SJSA1 (cell line): Measurements from ENCODE around the gene ABTB1. TPM values are rescaled to one million over a fixed set of nuclear protein-coding genes. Genes with fewer than 3 reads are reported as not detected.

Experiments
- DNase-seq, 2 experiments: peaks; one replicate each; pipeline ENCODE4 v3.0.0-alpha.2; 2015 to 2020; ENCODE audit warnings: low spot score in 2 of 2, low read depth in 1 of 2
- H3K27ac ChIP-seq: fragments of 250-450 bp; sonication (Bioruptor Pico); 2 replicates; pipeline ENCODE4 v1.5.1; 2020; ENCODE audit warnings: mild to moderate bottlenecking, moderate library complexity
- H3K27me3 ChIP-seq: fragments of 250-450 bp; sonication (Bioruptor Pico); replicated peaks from 2 replicates; pipeline ENCODE4 v1.5.1; 2020; ENCODE audit warnings: mild to moderate bottlenecking, moderate library complexity
- H3K36me3 ChIP-seq: fragments of 250-450 bp; sonication (Bioruptor Pico); 2 replicates; pipeline ENCODE4 v1.5.1; 2020; ENCODE audit warnings: mild to moderate bottlenecking
- H3K4me1 ChIP-seq: fragments of 250-450 bp; sonication (Bioruptor Pico); replicated peaks from 2 replicates; pipeline ENCODE4 v1.6.1; 2021; ENCODE audit warnings: mild to moderate bottlenecking
- H3K4me3 ChIP-seq: fragments of 250-450 bp; sonication (Bioruptor Pico); 2 replicates; pipeline ENCODE4 v1.5.1; 2020; ENCODE audit warnings: mild to moderate bottlenecking
- H3K9me3 ChIP-seq: fragments of 250-450 bp; sonication (Bioruptor Pico); replicated peaks from 2 replicates; pipeline ENCODE4 v1.5.1; 2020; ENCODE audit warnings: mild to moderate bottlenecking
- total RNA-seq: library from RNA; depleted of rRNA; stranded (reverse); fragments of >200 nt; shearing (Covaris generic); gene quantifications from 2 replicates; pipeline ENCODE4 v1.2.3, GENCODE V29; 2014

Gene ABTB1
- total RNA-seq, 1 experiment from 2014 or later = 1.4 TPM

DNA sequence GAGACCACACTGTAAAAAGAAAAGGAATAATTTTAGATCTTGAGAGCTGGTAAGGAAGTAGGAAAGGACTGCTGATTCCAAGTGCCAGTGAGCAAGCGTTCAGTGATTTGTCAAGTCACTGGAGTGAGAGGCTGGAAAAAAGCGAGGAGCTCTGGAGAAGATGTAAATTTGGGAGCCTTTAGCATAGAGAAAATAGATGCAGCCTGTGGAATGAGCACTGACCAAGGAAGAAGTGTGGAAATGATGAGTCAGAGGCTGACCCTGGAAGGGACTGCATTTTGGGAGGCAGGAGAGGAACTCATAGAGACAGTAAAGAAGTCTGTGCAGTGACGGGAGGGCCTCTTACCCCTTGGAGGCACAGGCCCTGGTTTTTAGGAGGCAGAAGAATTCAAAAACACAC, 17.1 kb upstream of the ABTB1 start:
- no peak overlapping the region for H3K27ac ChIP-seq
- no peaks in the 10 kb centered on the region for H3K36me3 ChIP-seq
- H3K4me1 ChIP-seq = peaks cover 15% of the 10 kb centered on the region
- H3K9me3 ChIP-seq = no peaks in the 10 kb centered on the region
- H3K4me3 ChIP-seq = no peak overlapping the region
- no peaks in the 10 kb centered on the region for H3K27me3 ChIP-seq
- DNase-seq = peak in 1 of 2 experiments; percentile 16

DNA sequence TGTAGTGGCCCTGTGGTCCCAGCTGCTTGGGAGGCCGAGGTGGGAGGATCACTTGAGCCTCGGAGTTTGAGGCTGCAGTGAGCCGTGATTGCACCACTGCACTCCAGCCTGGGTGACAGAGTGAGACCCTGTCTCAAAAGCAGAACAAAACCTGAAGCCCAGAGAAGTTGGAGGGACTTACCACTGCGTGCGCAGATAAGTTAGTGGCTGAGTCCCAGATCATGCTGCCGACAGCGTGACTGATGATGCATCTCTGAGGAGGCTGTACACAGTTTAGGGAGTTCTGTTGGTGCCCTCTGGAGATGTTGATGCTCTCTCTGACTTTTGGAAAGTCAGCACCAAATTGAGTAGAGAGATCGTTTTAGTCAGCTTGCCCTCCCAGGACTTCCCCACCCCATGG, 15.8 kb upstream of the ABTB1 start:
- Histone ChIP-seq H3K4me1 (peaks cover 15% of the 10 kb centered on the region), H3K36me3 (no peaks in the 10 kb centered on the region), H3K27me3 (no peaks in the 10 kb centered on the region), H3K9me3 (no peaks in the 10 kb centered on the region), H3K27ac (no peak overlapping the region), H3K4me3 (no peak overlapping the region)
- no peak for DNase-seq

DNA sequence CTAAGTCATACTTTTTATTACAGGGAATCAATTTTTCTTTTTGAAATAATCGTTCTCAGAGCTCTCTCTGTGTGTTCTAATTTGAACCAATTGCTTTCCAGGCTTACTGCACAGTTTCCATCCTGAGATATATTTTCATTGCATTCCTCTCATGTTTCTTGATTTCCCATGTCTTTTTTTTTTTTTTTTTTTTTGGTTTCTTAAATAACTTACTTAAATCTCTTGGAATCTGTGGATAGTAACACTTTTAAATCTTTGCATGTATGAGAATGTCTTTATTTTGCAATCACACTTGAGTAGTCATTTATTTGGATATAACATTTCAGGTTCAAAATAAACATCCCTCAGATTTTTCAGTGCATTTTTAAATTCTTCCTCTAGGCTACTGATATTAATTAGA, 14.5 kb upstream of the ABTB1 start:
- no peak for DNase-seq
- no peaks in the 10 kb centered on the region for H3K9me3 ChIP-seq

DNA sequence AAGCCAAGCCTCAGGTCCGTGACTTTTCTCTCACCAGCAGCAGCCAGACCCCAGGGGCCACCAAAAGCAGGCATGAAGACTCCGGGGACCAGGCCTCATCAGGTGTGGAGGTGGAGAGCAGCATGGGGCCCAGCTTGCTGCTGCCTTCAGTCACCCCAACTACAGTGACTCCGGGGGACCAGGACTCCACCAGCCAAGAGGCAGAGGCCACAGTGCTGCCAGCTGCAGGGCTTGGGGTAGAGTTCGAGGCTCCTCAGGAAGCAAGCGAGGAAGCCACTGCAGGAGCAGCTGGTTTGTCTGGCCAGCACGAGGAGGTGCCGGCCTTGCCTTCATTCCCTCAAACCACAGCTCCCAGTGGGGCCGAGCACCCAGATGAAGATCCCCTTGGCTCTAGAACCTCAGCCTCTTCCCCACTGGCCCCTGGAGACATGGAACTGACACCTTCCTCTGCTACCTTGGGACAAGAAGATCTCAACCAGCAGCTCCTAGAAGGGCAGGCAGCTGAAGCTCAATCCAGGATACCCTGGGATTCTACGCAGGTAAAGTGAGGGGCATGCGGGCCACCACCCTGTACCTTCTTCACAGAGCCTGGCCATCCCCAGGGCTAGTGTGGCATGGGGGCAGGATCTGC, 12.0 kb upstream of the ABTB1 start:
- DNase-seq = no peak
- Histone ChIP-seq H3K27me3 (no peaks in the 10 kb centered on the region), H3K4me3 (no peak overlapping the region), H3K36me3 (no peaks in the 10 kb centered on the region), H3K9me3 (no peaks in the 10 kb centered on the region), H3K4me1 (peaks cover 4% of the 10 kb centered on the region), H3K27ac (no peak overlapping the region)

More for the DNA sequence above, 14.5 kb upstream of the ABTB1 start:
- no peaks in the 10 kb centered on the region for H3K27me3 ChIP-seq
- peaks cover 15% of the 10 kb centered on the region for H3K4me1 ChIP-seq
- H3K27ac ChIP-seq = no peak overlapping the region
- H3K36me3 ChIP-seq = no peaks in the 10 kb centered on the region
- no peak overlapping the region for H3K4me3 ChIP-seq

DNA sequence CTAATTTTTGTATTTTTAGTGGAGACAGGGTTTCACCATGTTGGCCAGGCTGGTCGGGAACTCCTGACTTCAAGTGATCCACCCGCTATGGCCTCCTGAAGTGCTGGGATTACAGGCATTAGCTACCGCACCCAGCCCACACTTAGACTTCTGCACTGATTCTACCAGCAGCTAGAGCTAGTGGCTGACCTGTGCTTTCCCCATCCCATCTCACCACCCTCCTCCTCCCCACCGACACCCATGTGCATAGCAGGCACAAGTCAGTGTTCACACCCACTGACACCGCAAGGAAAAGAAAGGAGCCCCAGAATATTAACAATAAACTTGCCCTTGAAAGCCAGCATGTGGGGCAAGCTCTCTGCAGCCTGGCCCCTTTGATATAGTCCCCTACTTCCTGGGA, 11.2 kb upstream of the ABTB1 start:
- no peak for DNase-seq

DNA sequence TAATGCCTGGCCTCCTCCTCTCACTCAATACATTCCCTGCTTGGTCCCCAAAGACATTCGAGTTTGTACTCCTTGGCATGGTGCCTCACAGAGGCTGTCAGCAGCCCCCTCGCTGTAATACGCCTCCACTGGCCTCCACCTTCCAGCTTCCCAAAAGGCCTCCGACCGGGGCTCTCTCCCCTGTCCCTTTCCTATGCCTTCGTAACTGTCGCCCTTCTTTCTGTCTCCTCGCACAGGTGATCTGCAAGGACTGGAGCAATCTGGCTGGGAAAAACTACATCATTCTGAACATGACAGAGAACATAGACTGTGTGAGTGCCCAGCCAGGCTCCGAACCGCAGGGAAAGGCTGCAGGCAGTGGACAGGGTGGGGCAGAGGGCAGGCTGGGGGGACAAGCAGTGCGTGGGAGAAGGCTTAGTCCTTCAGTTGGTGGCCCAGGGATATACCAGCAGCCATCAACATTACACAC, 10.7 kb upstream of the ABTB1 start:
- no peak overlapping the region for H3K27ac ChIP-seq
- H3K36me3 ChIP-seq = no peaks in the 10 kb centered on the region
- H3K27me3 ChIP-seq = no peaks in the 10 kb centered on the region
- no peak overlapping the region for H3K4me3 ChIP-seq
- no peaks in the 10 kb centered on the region for H3K4me1 ChIP-seq
- no peaks in the 10 kb centered on the region for H3K9me3 ChIP-seq
- DNase-seq = no peak

More for the DNA sequence above, 11.2 kb upstream of the ABTB1 start:
- H3K4me3 ChIP-seq = no peak overlapping the region
- no peaks in the 10 kb centered on the region for H3K9me3 ChIP-seq
- no peak overlapping the region for H3K27ac ChIP-seq
- no peaks in the 10 kb centered on the region for H3K36me3 ChIP-seq
- H3K27me3 ChIP-seq = no peaks in the 10 kb centered on the region
- H3K4me1 ChIP-seq = no peaks in the 10 kb centered on the region

DNA sequence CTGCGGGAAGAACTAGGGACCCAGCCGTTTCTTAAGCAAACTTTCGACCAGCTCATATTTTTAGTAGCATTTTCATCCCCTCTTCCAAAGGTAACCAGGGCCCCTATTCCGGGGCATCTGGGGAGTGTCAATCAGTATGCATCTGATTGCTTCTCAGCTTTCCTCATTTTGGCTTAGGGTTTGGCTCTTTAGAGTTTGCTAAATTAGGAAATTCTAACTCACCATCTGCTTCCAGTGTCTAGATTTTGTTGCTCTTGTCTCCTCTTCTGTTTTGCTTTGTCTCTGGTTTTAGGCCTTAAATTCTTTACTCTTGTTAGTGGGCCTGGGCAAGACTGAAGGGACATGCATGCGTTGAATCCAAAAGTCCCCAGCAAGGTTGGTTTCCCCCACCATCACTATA, 9.6 kb upstream of the ABTB1 start:
- DNase-seq = no peak
- Histone ChIP-seq H3K36me3 (no peaks in the 10 kb centered on the region), H3K4me3 (no peak overlapping the region), H3K27me3 (no peaks in the 10 kb centered on the region), H3K4me1 (no peaks in the 10 kb centered on the region), H3K27ac (no peak overlapping the region), H3K9me3 (no peaks in the 10 kb centered on the region)

DNA sequence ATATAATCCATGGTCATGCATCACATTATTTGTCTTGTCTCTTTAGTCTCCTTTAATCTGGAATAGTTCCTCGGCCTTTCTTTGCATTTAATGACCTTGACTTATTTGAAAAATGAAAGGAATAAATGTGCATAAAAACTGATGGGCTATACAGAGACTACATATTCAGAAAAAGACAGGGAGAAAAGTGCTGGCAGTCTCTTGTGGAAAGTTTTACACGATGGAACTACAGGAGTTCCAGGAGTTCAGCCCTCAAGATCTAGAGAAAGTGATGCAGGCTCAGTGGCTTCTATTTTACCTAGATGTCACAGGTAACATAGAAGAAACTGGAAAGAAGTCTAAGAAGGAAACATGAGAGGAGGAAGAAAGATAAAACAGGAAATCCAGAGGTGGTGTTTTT, 7.6 kb upstream of the ABTB1 start:
- H3K27ac ChIP-seq = no peak overlapping the region
- no peaks in the 10 kb centered on the region for H3K36me3 ChIP-seq
- no peaks in the 10 kb centered on the region for H3K9me3 ChIP-seq
- no peaks in the 10 kb centered on the region for H3K4me1 ChIP-seq
- no peaks in the 10 kb centered on the region for H3K27me3 ChIP-seq
- H3K4me3 ChIP-seq = no peak overlapping the region
- DNase-seq = no peak

DNA sequence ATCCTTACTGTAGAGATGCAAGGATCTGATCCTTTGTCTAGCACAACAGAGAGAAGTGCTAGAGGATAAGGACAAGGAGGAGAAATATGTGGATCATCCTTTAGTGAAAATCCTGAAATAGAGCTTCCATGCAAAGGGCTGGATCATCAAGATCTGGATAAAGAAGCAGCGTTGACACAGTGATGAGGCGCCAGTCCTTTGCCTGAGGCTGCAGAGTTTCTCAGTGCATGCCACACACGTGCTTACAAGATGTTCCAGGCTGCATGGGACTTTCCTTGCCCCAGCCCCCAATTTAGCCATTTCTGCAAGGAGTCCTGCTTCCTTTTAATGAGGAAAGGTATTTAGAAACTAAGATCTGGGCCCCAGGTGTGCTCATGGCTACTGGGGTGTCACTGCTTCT, 7.2 kb upstream of the ABTB1 start:
- Histone ChIP-seq H3K4me1 (no peaks in the 10 kb centered on the region), H3K36me3 (no peaks in the 10 kb centered on the region), H3K27ac (no peak overlapping the region), H3K9me3 (no peaks in the 10 kb centered on the region), H3K27me3 (no peaks in the 10 kb centered on the region), H3K4me3 (no peak overlapping the region)
- DNase-seq = no peak

DNA sequence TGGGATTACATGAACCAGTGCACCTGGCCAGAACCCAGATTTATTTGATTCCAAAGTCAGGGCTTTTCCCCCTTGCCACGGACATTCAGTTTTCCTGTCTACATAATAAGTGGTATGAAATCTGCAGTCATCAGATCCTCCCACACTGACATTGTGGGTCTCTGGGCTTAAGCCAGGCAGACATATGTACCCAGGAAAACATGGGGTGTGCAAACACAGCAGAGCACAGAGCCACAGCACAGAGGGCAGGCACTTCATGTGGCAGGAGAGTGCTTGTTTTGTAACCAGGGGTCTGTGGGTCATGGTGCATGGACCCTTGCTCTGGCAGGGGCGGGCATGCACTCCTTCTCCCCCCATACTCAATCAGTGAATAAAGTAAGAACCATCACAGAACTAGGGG, 6.1 kb upstream of the ABTB1 start:
- peaks cover 4% of the 10 kb centered on the region for H3K4me1 ChIP-seq

DNA sequence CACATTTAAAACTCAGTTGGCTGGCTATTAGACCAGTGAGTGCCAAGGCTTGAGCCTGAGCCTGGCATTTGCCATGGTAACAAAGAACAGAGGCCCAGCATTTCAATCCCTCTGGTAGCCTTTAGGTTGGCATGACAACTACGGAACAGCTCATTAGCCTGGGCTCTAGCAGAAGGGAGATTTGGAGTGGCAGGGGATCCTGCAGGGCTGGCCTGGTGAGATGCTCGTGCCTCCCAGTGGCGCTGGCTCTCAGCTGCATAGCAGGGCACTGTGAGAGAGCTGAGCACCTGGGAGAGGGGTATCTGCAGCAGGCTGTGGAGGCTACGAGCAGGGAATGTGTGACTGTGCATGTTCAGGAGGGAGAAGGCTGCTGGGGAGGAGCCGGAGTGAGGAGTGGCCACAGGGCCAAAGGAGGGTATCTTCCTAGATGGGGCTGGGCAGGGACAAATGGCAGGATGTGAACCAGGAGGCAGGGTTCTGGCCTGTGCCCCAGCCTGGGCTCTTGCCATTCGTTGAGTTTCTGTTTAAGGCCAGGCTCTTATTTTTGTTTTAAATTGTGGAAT, 5.6 kb upstream of the ABTB1 start:
- no peak overlapping the region for H3K27ac ChIP-seq
- no peak overlapping the region for H3K4me3 ChIP-seq
- no peaks in the 10 kb centered on the region for H3K9me3 ChIP-seq
- no peaks in the 10 kb centered on the region for H3K27me3 ChIP-seq
- peaks cover 9% of the 10 kb centered on the region for H3K4me1 ChIP-seq
- peaks cover 2% of the 10 kb centered on the region for H3K36me3 ChIP-seq
- no peak for DNase-seq

More for the DNA sequence above, 6.1 kb upstream of the ABTB1 start:
- Histone ChIP-seq H3K27ac (no peak overlapping the region), H3K36me3 (no peaks in the 10 kb centered on the region), H3K9me3 (no peaks in the 10 kb centered on the region), H3K27me3 (no peaks in the 10 kb centered on the region), H3K4me3 (no peak overlapping the region)
- DNase-seq = no peak

DNA sequence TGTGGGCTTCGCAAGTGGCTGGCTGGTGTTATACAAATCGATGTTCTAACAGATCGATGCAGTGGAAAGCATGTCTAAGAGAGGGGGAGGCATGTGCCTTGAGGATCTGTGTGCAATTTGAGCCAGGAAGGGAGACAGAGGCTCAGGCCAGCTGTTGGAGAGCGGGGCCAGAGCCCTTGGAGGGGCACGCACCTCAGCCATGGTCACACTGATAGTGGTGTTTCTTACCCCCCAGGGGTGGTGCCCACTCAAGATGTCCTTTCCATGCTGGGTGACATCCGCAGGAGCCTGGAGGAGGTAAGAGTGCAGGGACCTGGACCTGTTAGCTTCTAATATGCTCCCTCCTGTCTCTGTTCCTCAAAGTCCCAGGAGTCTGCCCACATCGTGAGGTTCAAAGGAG, 3.8 kb upstream of the ABTB1 start:
- Histone ChIP-seq H3K27me3 (no peaks in the 10 kb centered on the region), H3K9me3 (no peaks in the 10 kb centered on the region), H3K4me1 (peaks cover 21% of the 10 kb centered on the region), H3K27ac (no peak overlapping the region), H3K4me3 (no peak overlapping the region), H3K36me3 (peaks cover 10% of the 10 kb centered on the region)
- DNase-seq = no peak

DNA sequence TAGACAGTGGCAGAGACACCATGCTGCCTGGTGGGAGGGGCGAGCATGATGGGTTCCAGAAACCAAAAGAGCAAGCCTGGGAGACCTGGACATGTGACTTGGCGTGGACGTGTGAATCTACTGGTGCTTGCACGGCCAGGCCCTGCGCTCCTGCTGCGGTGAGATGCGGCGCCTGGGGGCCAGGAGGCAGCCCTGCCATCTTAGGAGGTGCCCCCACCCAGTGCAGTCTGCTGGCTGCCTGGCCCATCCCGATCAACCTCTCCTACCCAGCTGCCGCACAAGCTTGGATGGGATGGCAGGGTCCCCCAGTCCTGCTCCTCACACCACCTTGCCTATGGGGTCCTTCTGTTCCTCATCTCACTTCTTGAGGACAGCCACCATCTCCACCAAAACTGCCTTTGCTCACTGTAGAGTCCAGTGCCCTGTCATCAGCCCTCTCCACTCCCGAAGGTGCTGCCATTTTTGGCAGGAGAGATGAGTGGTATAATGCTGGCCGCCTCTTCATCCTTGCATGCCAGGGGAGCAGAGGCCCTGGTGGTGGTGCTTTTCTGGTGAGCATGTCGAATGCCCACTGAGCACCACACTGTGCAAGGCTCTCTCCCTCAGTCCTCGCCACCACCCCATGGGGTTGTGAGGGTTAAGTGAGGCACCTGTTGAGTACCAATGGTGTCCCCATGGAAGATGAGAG, 3.1 kb upstream of the ABTB1 start:
- no peaks in the 10 kb centered on the region for H3K9me3 ChIP-seq
- no peaks in the 10 kb centered on the region for H3K27me3 ChIP-seq
- H3K27ac ChIP-seq = no peak overlapping the region
- no peak overlapping the region for H3K4me3 ChIP-seq
- no peak for DNase-seq
- peaks cover 21% of the 10 kb centered on the region for H3K4me1 ChIP-seq
- peaks cover 10% of the 10 kb centered on the region for H3K36me3 ChIP-seq

DNA sequence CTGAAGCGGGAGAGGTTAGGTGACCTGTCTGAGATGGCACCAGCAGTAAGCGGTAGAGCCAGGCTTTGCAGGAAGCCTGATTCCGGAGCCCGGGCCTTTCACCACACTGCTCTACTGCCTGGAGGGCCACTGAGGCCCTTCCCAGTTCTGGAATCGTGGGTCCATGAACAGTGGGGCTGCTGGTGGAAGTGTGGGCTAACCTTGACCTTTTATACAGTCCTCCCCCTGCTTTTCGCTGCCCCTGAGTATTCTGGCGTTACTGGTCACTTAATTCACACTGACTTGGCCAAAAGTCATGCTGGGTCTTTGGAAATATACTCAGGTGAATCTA, 2.6 kb upstream of the ABTB1 start:
- no peaks in the 10 kb centered on the region for H3K27me3 ChIP-seq
- H3K9me3 ChIP-seq = no peaks in the 10 kb centered on the region
- H3K4me1 ChIP-seq = peaks cover 21% of the 10 kb centered on the region
- no peak for DNase-seq
- H3K36me3 ChIP-seq = peaks cover 10% of the 10 kb centered on the region
- no peak overlapping the region for H3K4me3 ChIP-seq
- no peak overlapping the region for H3K27ac ChIP-seq
